Measurements from ENCODE around the gene MNAT1. TPM values are rescaled to one million over a fixed set of nuclear protein-coding genes. Genes with fewer than 3 reads are reported as not detected.

MNAT1 gene
- total and polyA plus RNA-seq, 2 experiments from 2014 or later: 22.2 to 55.2 TPM

DNA sequence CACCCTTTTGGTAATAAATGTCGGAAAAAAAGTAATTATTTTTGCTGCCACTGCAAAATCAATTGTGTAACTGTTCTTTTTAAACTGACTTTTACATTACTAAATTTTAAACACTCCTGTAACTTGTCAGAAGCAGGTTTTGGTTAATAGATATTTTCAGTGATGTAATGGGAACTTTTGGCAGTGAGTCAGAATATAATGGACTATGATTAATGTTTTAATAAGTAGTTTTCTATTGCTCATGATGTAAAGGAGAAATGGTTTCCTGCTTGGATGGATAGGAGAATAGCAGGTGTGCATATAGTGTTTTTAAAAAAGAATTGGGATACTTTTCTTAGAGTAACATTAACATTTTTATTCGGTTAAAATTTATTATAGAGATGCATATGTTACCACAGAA, 187.5 kb downstream of the MNAT1 start:
- no peak overlapping the region for H3K4me3 ChIP-seq
- no peaks in the 10 kb centered on the region for H3K9me3 ChIP-seq (ENCODE audit: low read depth)
- H3K27ac ChIP-seq: no peak overlapping the region
- no peaks in the 10 kb centered on the region for H3K4me1 ChIP-seq (ENCODE audit: low read depth)
- H3K36me3 ChIP-seq: no peaks in the 10 kb centered on the region
- TF ChIP-seq, protein P1, sequence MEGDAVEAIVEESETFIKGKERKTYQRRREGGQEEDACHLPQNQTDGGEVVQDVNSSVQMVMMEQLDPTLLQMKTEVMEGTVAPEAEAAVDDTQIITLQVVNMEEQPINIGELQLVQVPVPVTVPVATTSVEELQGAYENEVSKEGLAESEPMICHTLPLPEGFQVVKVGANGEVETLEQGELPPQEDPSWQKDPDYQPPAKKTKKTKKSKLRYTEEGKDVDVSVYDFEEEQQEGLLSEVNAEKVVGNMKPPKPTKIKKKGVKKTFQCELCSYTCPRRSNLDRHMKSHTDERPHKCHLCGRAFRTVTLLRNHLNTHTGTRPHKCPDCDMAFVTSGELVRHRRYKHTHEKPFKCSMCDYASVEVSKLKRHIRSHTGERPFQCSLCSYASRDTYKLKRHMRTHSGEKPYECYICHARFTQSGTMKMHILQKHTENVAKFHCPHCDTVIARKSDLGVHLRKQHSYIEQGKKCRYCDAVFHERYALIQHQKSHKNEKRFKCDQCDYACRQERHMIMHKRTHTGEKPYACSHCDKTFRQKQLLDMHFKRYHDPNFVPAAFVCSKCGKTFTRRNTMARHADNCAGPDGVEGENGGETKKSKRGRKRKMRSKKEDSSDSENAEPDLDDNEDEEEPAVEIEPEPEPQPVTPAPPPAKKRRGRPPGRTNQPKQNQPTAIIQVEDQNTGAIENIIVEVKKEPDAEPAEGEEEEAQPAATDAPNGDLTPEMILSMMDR (IDR thresholded peaks at IDR 0.05; ENCODE audit: low read depth, low read length): no peak
- DNase-seq (ENCODE audit: low read depth in 1 of 2, low spot score in 1 of 2): peak in 1 of 2 donors; percentile 9
- H3K27me3 ChIP-seq: no peaks in the 10 kb centered on the region

GRCh38 chr14:60925286-60925685, 190.7 kb downstream of the MNAT1 start:
- TF ChIP-seq, protein P1 (IDR thresholded peaks at IDR 0.05; ENCODE audit: low read depth, low read length): no peak
- Histone ChIP-seq H3K9me3 (ENCODE audit: low read depth) (no peaks in the 10 kb centered on the region), H3K27me3 (no peaks in the 10 kb centered on the region), H3K4me3 (no peak overlapping the region), H3K27ac (no peak overlapping the region), H3K36me3 (no peaks in the 10 kb centered on the region), H3K4me1 (ENCODE audit: low read depth) (no peaks in the 10 kb centered on the region)
- no peak for DNase-seq (ENCODE audit: low read depth in 1 of 2, low spot score in 1 of 2)

GRCh38 chr14:60926002-60926401, 191.4 kb downstream of the MNAT1 start:
- Histone ChIP-seq H3K27ac (no peak overlapping the region), H3K4me1 (ENCODE audit: low read depth) (no peaks in the 10 kb centered on the region), H3K9me3 (ENCODE audit: low read depth) (no peaks in the 10 kb centered on the region), H3K4me3 (no peak overlapping the region), H3K27me3 (no peaks in the 10 kb centered on the region), H3K36me3 (no peaks in the 10 kb centered on the region)
- TF ChIP-seq, protein P1 (IDR thresholded peaks at IDR 0.05; ENCODE audit: low read depth, low read length): no peak
- DNase-seq (ENCODE audit: low read depth in 1 of 2, low spot score in 1 of 2): no peak

DNA sequence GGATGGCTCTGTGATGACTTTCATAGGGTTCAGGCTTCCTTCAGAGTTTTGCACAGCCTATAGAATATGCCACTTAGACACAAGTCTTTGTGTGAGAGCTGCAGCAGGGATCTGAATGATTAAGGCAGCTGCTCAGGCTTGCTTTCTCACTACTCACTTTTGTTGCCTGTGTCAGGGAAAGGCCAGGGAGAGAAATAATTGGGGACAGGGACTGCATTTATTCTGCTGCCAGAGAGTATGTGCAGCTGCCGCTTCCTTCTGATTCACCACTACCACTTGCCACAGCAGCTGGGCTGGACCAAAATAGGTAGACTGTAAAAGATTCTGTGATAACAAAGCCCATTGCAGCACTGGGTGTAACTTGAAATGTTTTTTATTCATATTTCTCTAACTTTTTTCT, 196.7 kb downstream of the MNAT1 start:
- TF ChIP-seq, protein P1 (IDR thresholded peaks at IDR 0.05; ENCODE audit: low read depth, low read length): no peak
- DNase-seq (ENCODE audit: low read depth in 1 of 2, low spot score in 1 of 2): no peak
- Histone ChIP-seq H3K4me3 (no peak overlapping the region), H3K9me3 (ENCODE audit: low read depth) (no peaks in the 10 kb centered on the region), H3K27ac (no peak overlapping the region), H3K4me1 (ENCODE audit: low read depth) (no peaks in the 10 kb centered on the region), H3K27me3 (no peaks in the 10 kb centered on the region), H3K36me3 (no peaks in the 10 kb centered on the region)

- Histone ChIP-seq H3K4me1 (ENCODE audit: low read depth) (no peaks in the 10 kb centered on the region), H3K9me3 (ENCODE audit: low read depth) (no peaks in the 10 kb centered on the region), H3K36me3 (no peaks in the 10 kb centered on the region), H3K4me3 (no peak overlapping the region), H3K27me3 (no peaks in the 10 kb centered on the region), H3K27ac (peak overlapping the region; percentile 36)
- DNase-seq (ENCODE audit: low read depth in 1 of 2, low spot score in 1 of 2): no peak
- TF ChIP-seq, protein P1 (IDR thresholded peaks at IDR 0.05; ENCODE audit: low read depth, low read length): no peak
Observed at GRCh38 chr14:60933920-60934655, 199.5 kb downstream of the MNAT1 start.
